ENCODE results near the gene LIG1. TPM values are rescaled to one million over a fixed set of nuclear protein-coding genes. Genes with fewer than 3 reads are reported as not detected.

LIG1 gene
- total and polyA plus RNA-seq, 2 donors (not counting 3 experiments of a cell fraction or from before 2014, with no cell fraction given): 64.0 to 94.7 TPM

DNA sequence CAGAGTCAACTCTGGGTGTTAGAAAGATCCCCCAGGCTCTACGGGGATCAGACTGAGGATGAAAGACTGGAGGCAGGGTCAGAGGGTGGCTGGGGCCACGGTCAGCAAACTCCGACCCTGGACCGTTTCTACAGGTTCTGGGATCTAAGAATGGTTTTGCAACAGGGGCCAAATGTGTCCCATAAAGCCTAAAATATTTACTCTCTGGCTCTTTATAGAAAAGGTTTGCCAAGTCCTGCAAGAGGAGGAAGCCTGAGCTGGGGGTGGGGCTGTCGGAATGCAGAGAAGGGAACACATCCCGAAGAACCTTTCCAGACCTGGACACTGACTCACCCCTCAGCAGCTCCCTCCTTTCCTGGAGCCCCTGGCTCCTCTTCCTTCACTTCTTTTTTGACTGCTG is 20.7 kb downstream of the LIG1 start:
- Histone ChIP-seq H3K4me1 (ENCODE audit: control insufficient read depth, extremely low read depth, insufficient read depth, low read length) (peaks cover 18% of the 10 kb centered on the region), H3K9me3 (replicated peaks; ENCODE audit: control insufficient read depth, insufficient read depth, low read length) (no peaks in the 10 kb centered on the region), H4K20me1 (replicated peaks; ENCODE audit: control insufficient read depth, extremely low read depth, insufficient read depth, low read length) (no peaks in the 10 kb centered on the region), H3K9ac (replicated peaks; ENCODE audit: extremely low read depth, insufficient read depth, low read length) (no peak overlapping the region), H3K4me2 (ENCODE audit: insufficient read depth, low read length) (no peak overlapping the region), H3K36me3 (ENCODE audit: control insufficient read depth in 2 of 2, extremely low read depth in 1 of 2, insufficient read depth in 2 of 2, low read length in 2 of 2) (peaks cover 0 to 2% of the 10 kb centered on the region in 2 experiments), H3K9me1 (replicated peaks; ENCODE audit: control insufficient read depth, extremely low read depth, insufficient read depth, low read length) (no peaks in the 10 kb centered on the region), H3K79me2 (ENCODE audit: control insufficient read depth, insufficient read depth, low read length) (no peaks in the 10 kb centered on the region), H3K4me3 (replicated peaks in 1 of 3; ENCODE audit: insufficient read depth in 1 of 3, low read depth in 1 of 3, low read length in 3 of 3) (no peak overlapping the region), H2AFZ (ENCODE audit: low read depth, low read length) (no peak overlapping the region), H3K27me3 (ENCODE audit: control insufficient read depth in 2 of 2, insufficient read depth in 2 of 2, low read length in 2 of 2) (no peaks in the 10 kb centered on the region), H3K27ac (ENCODE audit: insufficient read depth, low read depth, low read length) (no peak overlapping the region)
- intact Hi-C loops (cut with micrococcal nuclease) (no loop called here), dilution Hi-C loops (cut with MboI; ENCODE audit: extremely low pct_ligation_motif_present, low sequenced_read_pairs) (no loop called here)
- CTCF ChIA-PET: interaction anchor here (0.9 to 5.9 kb wide), 4 partner anchors 23 to 186 kb away, joined by 3 to 229 read pairs (median 4); partner anchors contain the start of gene PLA2G4C
- TF ChIP-seq POLR2A (IDR thresholded peaks at IDR 0.05; ENCODE audit: low read depth, low read length) (no peak), EZH2 (IDR thresholded peaks at IDR 0.05; ENCODE audit: borderline replicate concordance, low read depth, low read length, severe bottlenecking) (no peak), GATA2 (IDR thresholded peaks at IDR 0.05; ENCODE audit: insufficient read depth, insufficient read length, low read depth, low read length) (no peak), JUN (IDR thresholded peaks at IDR 0.05; ENCODE audit: borderline replicate concordance, insufficient read depth, insufficient read length, low read depth) (no peak), POLR2AphosphoS5 (IDR thresholded peaks at IDR 0.05; ENCODE audit: insufficient read depth, low read depth, low read length) (no peak), MYC (IDR thresholded peaks at IDR 0.05; ENCODE audit: low read depth, low read length) (no peak), FOS (IDR thresholded peaks at IDR 0.05; ENCODE audit: borderline replicate concordance, insufficient read depth, low read length) (no peak)
- TF ChIP-seq, protein P1, sequence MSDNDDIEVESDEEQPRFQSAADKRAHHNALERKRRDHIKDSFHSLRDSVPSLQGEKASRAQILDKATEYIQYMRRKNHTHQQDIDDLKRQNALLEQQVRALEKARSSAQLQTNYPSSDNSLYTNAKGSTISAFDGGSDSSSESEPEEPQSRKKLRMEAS (IDR thresholded peaks at IDR 0.05; ENCODE audit: insufficient read depth, insufficient read length): no peak
- TF ChIP-seq, protein P2, sequence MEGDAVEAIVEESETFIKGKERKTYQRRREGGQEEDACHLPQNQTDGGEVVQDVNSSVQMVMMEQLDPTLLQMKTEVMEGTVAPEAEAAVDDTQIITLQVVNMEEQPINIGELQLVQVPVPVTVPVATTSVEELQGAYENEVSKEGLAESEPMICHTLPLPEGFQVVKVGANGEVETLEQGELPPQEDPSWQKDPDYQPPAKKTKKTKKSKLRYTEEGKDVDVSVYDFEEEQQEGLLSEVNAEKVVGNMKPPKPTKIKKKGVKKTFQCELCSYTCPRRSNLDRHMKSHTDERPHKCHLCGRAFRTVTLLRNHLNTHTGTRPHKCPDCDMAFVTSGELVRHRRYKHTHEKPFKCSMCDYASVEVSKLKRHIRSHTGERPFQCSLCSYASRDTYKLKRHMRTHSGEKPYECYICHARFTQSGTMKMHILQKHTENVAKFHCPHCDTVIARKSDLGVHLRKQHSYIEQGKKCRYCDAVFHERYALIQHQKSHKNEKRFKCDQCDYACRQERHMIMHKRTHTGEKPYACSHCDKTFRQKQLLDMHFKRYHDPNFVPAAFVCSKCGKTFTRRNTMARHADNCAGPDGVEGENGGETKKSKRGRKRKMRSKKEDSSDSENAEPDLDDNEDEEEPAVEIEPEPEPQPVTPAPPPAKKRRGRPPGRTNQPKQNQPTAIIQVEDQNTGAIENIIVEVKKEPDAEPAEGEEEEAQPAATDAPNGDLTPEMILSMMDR (IDR thresholded peaks at IDR 0.05; ENCODE audit: extremely low read depth in 1 of 2, insufficient read depth in 1 of 2, low read depth in 1 of 2, low read length in 2 of 2): no peak
- BruUV-seq (replicated peaks): no TSS peak
- POLR2A ChIA-PET: no interaction called here
- FAIRE-seq (no peak), DNase-seq (ENCODE audit: low read depth, low spot score) (no peak)

Data from endothelial cell of umbilical vein (primary cell).